Tibial nerve (tissue), 4 donors: ENCODE measurements around the gene PTK7. TPM values are rescaled to one million over a fixed set of nuclear protein-coding genes. Genes with fewer than 3 reads are reported as not detected.
"Not testable (repeated sequence)": the region's sequence is repeated elsewhere in the genome, so short reads cannot be mapped to it uniquely, and the experiment has no call there.

Experiments
- DNase-seq, 2 donors: peaks; one replicate each; pipeline ENCODE4 v3.0.0-alpha.2; 2019; ENCODE audit warnings: low spot score in 2 of 2
- H3K27ac ChIP-seq, 4 donors: fragments of 200-600 bp; sonication (generic) in 3 of 4; one replicate each; pipeline ENCODE4 v1.5.1; 2017 to 2019; ENCODE audit warnings: mild to moderate bottlenecking in 1 of 4
- H3K27me3 ChIP-seq, 2 donors: fragments of 200-600 bp; sonication (generic) in 1 of 2; one replicate each; pipeline versions ENCODE4 v1.5.1 to v1.6.0; 2017 to 2019
- H3K36me3 ChIP-seq, 3 donors: fragments of 200-600 bp; sonication (generic); one replicate each; pipeline ENCODE4 v1.5.1; 2018 to 2019
- H3K4me1 ChIP-seq, 4 donors: fragments of 200-600 bp; sonication (generic) in 3 of 4; one replicate each; pipeline ENCODE4 v1.5.1; 2017 to 2019
- H3K4me3 ChIP-seq, 4 donors: fragments of 200-600 bp; sonication (generic) in 3 of 4; one replicate each; pipeline ENCODE4 v1.5.1; 2017 to 2019; ENCODE audit warnings: mild to moderate bottlenecking in 1 of 4, moderate library complexity in 1 of 4
- H3K9me3 ChIP-seq, 4 donors: fragments of 200-600 bp; sonication (generic) in 3 of 4; one replicate each; pipeline ENCODE4 v1.5.1; 2017 to 2019
- CTCF ChIP-seq, 5 experiments: fragments of 200-600 bp in 3 of 5; fragments of 450-650 bp in 2 of 5; sonication (generic) in 3 of 5; IDR thresholded peaks; one replicate each; pipeline ENCODE4 v1.5.1; 2016 to 2019; ENCODE audit warnings: antibody characterized with exemption in 5 of 5, mild to moderate bottlenecking in 3 of 5, moderate library complexity in 2 of 5
- EP300 ChIP-seq, 2 donors: sonication (generic); formaldehyde crosslinking; IDR thresholded peaks; one replicate each; pipeline ENCODE4 v1.6.1; 2017; ENCODE audit warnings: antibody characterized with exemption in 2 of 2, mild to moderate bottlenecking in 1 of 2
- POLR2A ChIP-seq, 2 donors: fragments of 450-650 bp; IDR thresholded peaks; one replicate each; pipeline ENCODE4 v1.6.1; 2017; ENCODE audit warnings: antibody characterized with exemption in 2 of 2, mild to moderate bottlenecking in 2 of 2, moderate library complexity in 2 of 2
- WGBS, 2 donors: methylation state at CpG; one replicate each; pipeline ENCODE4 v1.1.5; 2018; 5-methylcytosine and 5-hydroxymethylcytosine counted together
- total RNA-seq, 4 donors: library from RNA; depleted of rRNA; stranded (reverse); fragments of >200 nt; gene quantifications; one replicate each; pipeline ENCODE4 v1.1.0, GENCODE V29; 2016

Gene PTK7
- total RNA-seq, 4 donors from 2014 or later: 1.5 to 5.5 (median 3.9) TPM

GRCh38 chr6:43077981-43078511, 1.9 kb downstream of the PTK7 start:
- H3K27me3 ChIP-seq: peaks cover 0 to 27% of the 10 kb centered on the region in 2 donors
- peaks cover 0 to 23% (median 0%) of the 10 kb centered on the region in 3 donors for H3K36me3 ChIP-seq
- no peak for DNase-seq
- H3K27ac ChIP-seq: no peak overlapping the region
- no peaks in the 10 kb centered on the region for H3K9me3 ChIP-seq
- no peak overlapping the region for H3K4me3 ChIP-seq
- TF ChIP-seq CTCF (IDR thresholded peaks at IDR 0.05): no peak
- H3K4me1 ChIP-seq: peaks cover 0 to 20% (median 3%) of the 10 kb centered on the region in 4 donors
- WGBS, 2 donors: 93 to 94% methylated on average over 6 of the region's 6 CpGs

DNA sequence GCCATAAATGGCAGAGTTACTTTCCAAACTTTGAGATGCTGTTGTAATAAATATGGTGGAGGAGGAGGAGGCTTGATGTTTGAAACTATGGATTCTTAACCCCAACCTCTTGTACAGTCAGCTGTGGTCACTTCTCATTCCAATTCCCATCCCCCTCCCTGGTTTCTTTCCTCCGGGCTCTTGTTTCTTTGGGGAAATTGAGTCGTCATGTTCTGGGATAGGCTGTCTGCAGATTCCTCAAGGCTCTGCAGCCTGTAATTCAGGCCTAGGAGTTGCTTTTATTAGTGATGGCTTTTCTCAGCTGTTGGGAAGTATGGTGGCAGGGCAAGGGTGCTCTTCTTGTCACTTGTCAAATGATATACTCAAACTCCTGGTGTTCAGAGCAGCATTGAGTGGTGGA, 2.6 kb downstream of the PTK7 start:
- no peak overlapping the region for H3K27ac ChIP-seq
- 69 to 91% methylated on average over 2 of the region's 2 CpGs for WGBS, 2 donors
- peaks cover 0 to 27% of the 10 kb centered on the region in 2 donors for H3K27me3 ChIP-seq

DNA sequence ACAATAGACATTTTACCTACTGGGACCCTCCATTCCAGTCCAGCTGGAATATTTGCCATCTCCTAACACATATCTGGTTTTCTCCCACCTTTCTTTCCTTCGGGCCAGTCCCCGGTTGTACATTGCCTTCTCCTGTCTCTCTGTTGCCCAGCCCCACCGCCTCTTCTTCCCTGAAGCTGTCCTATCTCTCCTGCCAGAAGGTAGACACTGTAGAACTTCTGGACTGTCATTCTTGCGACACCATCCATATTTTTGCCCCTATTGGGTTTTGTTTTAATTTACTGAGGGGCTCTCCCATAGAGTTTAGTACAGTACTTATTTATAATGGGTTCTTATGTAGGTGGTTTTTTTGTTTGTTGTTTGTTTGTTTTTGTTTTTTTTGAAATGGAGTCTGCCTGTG, 4.9 kb downstream of the PTK7 start:
- Histone ChIP-seq H3K27me3 (peaks cover 0 to 17% of the 10 kb centered on the region in 2 donors), H3K27ac (no peak overlapping the region), H3K4me1 (peaks cover 0 to 11% (median 3%) of the 10 kb centered on the region in 4 donors), H3K4me3 (no peak overlapping the region), H3K9me3 (no peaks in the 10 kb centered on the region), H3K36me3 (no peaks in the 10 kb centered on the region)
- TF ChIP-seq EP300 (IDR thresholded peaks at IDR 0.05) (no peak), POLR2A (IDR thresholded peaks at IDR 0.05) (no peak), CTCF (IDR thresholded peaks at IDR 0.05) (no peak)
- DNase-seq: no peak
- 94 to 95% methylated on average over 4 of the region's 4 CpGs for WGBS, 2 donors

More for the DNA sequence above, 2.6 kb downstream of the PTK7 start:
- H3K4me3 ChIP-seq: no peak overlapping the region
- peaks cover 0 to 17% (median 0%) of the 10 kb centered on the region in 3 donors for H3K36me3 ChIP-seq
- no peak for DNase-seq
- H3K9me3 ChIP-seq: no peaks in the 10 kb centered on the region
- peaks cover 0 to 20% (median 3%) of the 10 kb centered on the region in 4 donors for H3K4me1 ChIP-seq
- TF ChIP-seq CTCF (IDR thresholded peaks at IDR 0.05) (no peak), EP300 (IDR thresholded peaks at IDR 0.05) (no peak), POLR2A (IDR thresholded peaks at IDR 0.05) (no peak)

DNA sequence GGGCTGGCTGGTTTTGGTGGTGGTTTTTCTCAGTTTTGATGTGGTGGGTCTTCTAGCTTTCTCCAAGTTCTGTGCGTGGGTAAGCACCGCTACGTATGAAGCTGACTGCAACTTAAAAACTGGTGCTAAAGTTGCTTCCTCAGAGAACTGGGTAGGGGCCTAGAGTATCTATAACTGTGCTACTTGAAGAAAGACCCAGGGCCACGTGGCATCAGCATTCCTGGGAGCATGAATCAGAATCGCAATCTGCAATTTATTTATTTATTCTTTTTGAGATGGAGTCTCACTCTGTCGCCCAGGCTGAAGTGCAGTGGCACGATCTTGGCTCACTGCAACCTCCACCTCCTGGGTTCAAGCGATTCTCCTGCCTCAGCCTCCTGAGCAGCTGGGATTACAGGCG, 5.8 kb downstream of the PTK7 start:
- H3K27me3 ChIP-seq: peaks cover 0 to 11% of the 10 kb centered on the region in 2 donors
- not testable (repeated sequence) for H3K27ac ChIP-seq, H3K9me3 ChIP-seq, H3K4me3 ChIP-seq, DNase-seq, H3K36me3 ChIP-seq, H3K4me1 ChIP-seq
- WGBS, 2 donors: 89 to 91% methylated on average over 9 of the region's 9 CpGs

GRCh38 chr6:43082806-43083655, 6.9 kb downstream of the PTK7 start:
- Histone ChIP-seq H3K9me3 (no peaks in the 10 kb centered on the region), H3K27me3 (no peaks in the 10 kb centered on the region), H3K4me3 (no peak overlapping the region), H3K4me1 (no peaks in the 10 kb centered on the region), H3K27ac (no peak overlapping the region), H3K36me3 (no peaks in the 10 kb centered on the region)
- TF ChIP-seq EP300 (IDR thresholded peaks at IDR 0.05) (no peak), CTCF (IDR thresholded peaks at IDR 0.05) (no peak), POLR2A (IDR thresholded peaks at IDR 0.05) (no peak)
- 69 to 70% methylated on average over 13 of the region's 13 CpGs for WGBS, 2 donors
- DNase-seq: no peak
